IMR-90 (cell line): ENCODE data around the gene C6orf52. TPM values are rescaled to one million over a fixed set of nuclear protein-coding genes. Genes with fewer than 3 reads are reported as not detected.

Experiments
- ATAC-seq: fragments of 200-7000 bp; cut with Tn5 transposase; 2 replicates; pipeline ENCODE4 v1.9.1; 2020; ENCODE audit warnings: low read depth, mild to moderate bottlenecking, moderate library complexity
- Bru-seq: library from RNA; stranded (reverse); fragments of 400-500 nt; gene quantifications from one replicate; lab custom pipeline; 2021; lab: Mats Ljungman, UMichigan
- BruChase-seq, 2 experiments: library from RNA; stranded (reverse); fragments of 400-500 nt; gene quantifications; one replicate each; lab custom pipeline; 2021; lab: Mats Ljungman, UMichigan
- BruUV-seq: library from RNA; stranded (reverse); fragments of 400-500 nt; replicated peaks from 2 replicates; lab custom pipeline; 2021; lab: Mats Ljungman, UMichigan
- CTCF ChIA-PET: fragments of 300-600 bp; formaldehyde crosslinking; extraction: SDS; loops from one replicate; lab custom pipeline; 2021; ENCODE audit warnings: antibody characterized with exemption; lab: Yijun Ruan, JAX
- POLR2A ChIA-PET: fragments of 300-600 bp; sonication (Branson Sonifier 250); formaldehyde crosslinking; loops from one replicate; lab custom pipeline; 2022; ENCODE audit warnings: antibody characterized with exemption; ENCODE audit not compliant: unreplicated experiment; lab: Charles Lee
- DNase-seq: peaks from one replicate; pipeline ENCODE4 v3.0.0; 2013
- H2AFZ ChIP-seq: replicated peaks from 2 replicates; pipeline ENCODE3; 2013; ENCODE audit warnings: low read length, mild to moderate bottlenecking; ENCODE audit not compliant: poor library complexity
- H2AK5ac ChIP-seq: 2 replicates; pipeline ENCODE4 v1.6.1; 2013; ENCODE audit warnings: low read depth, low read length, inconsistent platforms
- H2AK9ac ChIP-seq: replicated peaks from 2 replicates; pipeline ENCODE3; 2013; ENCODE audit warnings: mild to moderate bottlenecking, low read depth, low read length, moderate library complexity; ENCODE audit not compliant: poor library complexity
- H2BK120ac ChIP-seq: 2 replicates; pipeline ENCODE4 v1.6.1; 2013; ENCODE audit warnings: low read depth, low read length, inconsistent platforms
- H2BK15ac ChIP-seq: 3 replicates; pipeline ENCODE4 v1.6.1; 2013; ENCODE audit warnings: low read depth, low read length, inconsistent platforms
- H2BK20ac ChIP-seq: 2 replicates; pipeline ENCODE4 v1.6.1; 2013; ENCODE audit warnings: low read depth, mild to moderate bottlenecking, inconsistent platforms, low read length, moderate library complexity
- H2BK5ac ChIP-seq: 2 replicates; pipeline ENCODE4 v1.6.1; 2013; ENCODE audit warnings: mild to moderate bottlenecking, low read depth, low read length, inconsistent platforms; ENCODE audit not compliant: poor library complexity, severe bottlenecking
- H3K14ac ChIP-seq: replicated peaks from 2 replicates; pipeline ENCODE4 v1.6.1; 2013; ENCODE audit warnings: low read depth, low read length, inconsistent platforms
- H3K18ac ChIP-seq: 2 replicates; pipeline ENCODE4 v1.6.1; 2013; ENCODE audit warnings: low read depth, low read length, control low read depth
- H3K23ac ChIP-seq: 2 replicates; pipeline ENCODE4 v1.6.1; 2013; ENCODE audit warnings: low read depth, low read length, inconsistent platforms
- H3K27ac ChIP-seq: 2 replicates; pipeline ENCODE4 v1.5.1; 2013; ENCODE audit warnings: mild to moderate bottlenecking, control low read depth, low read length; ENCODE audit not compliant: insufficient read depth
- H3K27me3 ChIP-seq: 2 replicates; pipeline ENCODE4 v1.6.1; 2013; ENCODE audit warnings: low read length; ENCODE audit not compliant: control insufficient read depth, insufficient read depth
- H3K36me3 ChIP-seq: 2 replicates; pipeline ENCODE4 v1.6.1; 2013; ENCODE audit warnings: low read length, mixed read lengths; ENCODE audit not compliant: control insufficient read depth, insufficient read depth
- H3K4ac ChIP-seq: 2 replicates; pipeline ENCODE4 v1.6.1; 2013; ENCODE audit warnings: low read depth, low read length, inconsistent platforms
- H3K4me1 ChIP-seq: 2 replicates; pipeline ENCODE4 v1.6.1; 2013; ENCODE audit warnings: low read length, mixed read lengths; ENCODE audit not compliant: control insufficient read depth, insufficient read depth
- H3K4me2 ChIP-seq: 2 replicates; pipeline ENCODE4 v1.6.1; 2013; ENCODE audit warnings: low read depth, mild to moderate bottlenecking, control low read depth, low read length, moderate library complexity
- H3K4me3 ChIP-seq: 2 replicates; pipeline ENCODE4 v1.5.1; 2013; ENCODE audit warnings: low read depth, mild to moderate bottlenecking, control low read depth, low read length, moderate library complexity; ENCODE audit not compliant: insufficient read depth
- H3K56ac ChIP-seq: 2 replicates; pipeline ENCODE4 v1.6.1; 2013; ENCODE audit warnings: low read length, inconsistent platforms; ENCODE audit not compliant: insufficient read depth; ENCODE audit errors: extremely low read depth
- H3K79me1 ChIP-seq, 2 experiments: 2 replicates each; pipeline ENCODE4 v1.6.1; 2013; ENCODE audit warnings: low read length in 2 of 2, inconsistent platforms in 1 of 2, low read depth in 1 of 2
- H3K9ac ChIP-seq: 2 replicates; pipeline ENCODE4 v1.6.1; 2013; ENCODE audit warnings: low read depth, low read length, control low read depth
- H3K9me1 ChIP-seq: 2 replicates; pipeline ENCODE4 v1.6.1; 2013; ENCODE audit warnings: low read length, inconsistent platforms; ENCODE audit not compliant: insufficient read depth
- H3K9me3 ChIP-seq: 2 replicates; pipeline ENCODE4 v1.6.1; 2013; ENCODE audit warnings: low read length; ENCODE audit not compliant: control insufficient read depth, insufficient read depth
- H4K20me1 ChIP-seq: 2 replicates; pipeline ENCODE4 v1.6.1; 2013; ENCODE audit warnings: low read length, inconsistent platforms; ENCODE audit not compliant: insufficient read depth
- H4K5ac ChIP-seq: 2 replicates; pipeline ENCODE4 v1.6.1; 2013; ENCODE audit warnings: mild to moderate bottlenecking, low read depth, low read length, control low read depth
- H4K8ac ChIP-seq, 2 experiments: 2 replicates each; pipeline ENCODE4 v1.6.1; 2013; ENCODE audit warnings: low read depth in 2 of 2, low read length in 2 of 2, control low read depth in 1 of 2, inconsistent platforms in 1 of 2
- H4K91ac ChIP-seq: 2 replicates; pipeline ENCODE4 v1.6.1; 2013; ENCODE audit warnings: low read depth, low read length, inconsistent platforms; ENCODE audit not compliant: insufficient read depth
- BHLHE40 ChIP-seq: fragments of 150-350 bp; IDR thresholded peaks from 2 replicates; pipeline ENCODE4 v1.6.1; 2016; ENCODE audit warnings: mild to moderate bottlenecking, low read depth, low read length
- CEBPB ChIP-seq: IDR thresholded peaks from 2 replicates; pipeline ENCODE4 v1.6.1; 2012; ENCODE audit warnings: low read depth, low read length, improper control_type of control experiment
- CHD1 ChIP-seq: IDR thresholded peaks from 2 replicates; pipeline ENCODE4 v1.6.1; 2012; ENCODE audit warnings: low read depth, low read length, improper control_type of control experiment
- MAZ ChIP-seq: IDR thresholded peaks from 2 replicates; pipeline ENCODE4 v1.6.1; 2012; ENCODE audit warnings: low read depth, mild to moderate bottlenecking, low read length, improper control_type of control experiment, moderate library complexity, borderline replicate concordance
- MXI1 ChIP-seq: IDR thresholded peaks from 2 replicates; pipeline ENCODE4 v1.6.1; 2012; ENCODE audit warnings: low read depth, mild to moderate bottlenecking, low read length, moderate library complexity, borderline replicate concordance
- POLR2A ChIP-seq: IDR thresholded peaks from 2 replicates; pipeline ENCODE4 v1.6.1; 2012; ENCODE audit warnings: mild to moderate bottlenecking, low read depth, low read length
- RAD21 ChIP-seq: IDR thresholded peaks from 2 replicates; pipeline ENCODE4 v1.6.1; 2012; ENCODE audit warnings: low read length, improper control_type of control experiment
- RCOR1 ChIP-seq: IDR thresholded peaks from 2 replicates; pipeline ENCODE4 v1.6.1; 2012; ENCODE audit warnings: mild to moderate bottlenecking, low read length, improper control_type of control experiment; ENCODE audit not compliant: insufficient replicate concordance
- RFX5 ChIP-seq: IDR thresholded peaks from 2 replicates; pipeline ENCODE4 v1.8.0; 2012; ENCODE audit warnings: low read depth, mild to moderate bottlenecking, low read length, moderate library complexity
- SMC3 ChIP-seq: fragments of 150-350 bp; IDR thresholded peaks from 2 replicates; pipeline ENCODE4 v1.6.1; 2016; ENCODE audit warnings: low read depth, mild to moderate bottlenecking, antibody characterized with exemption, low read length, moderate library complexity
- WGBS, 2 experiments: methylation state at CpG; one replicate each; pipeline versions ENCODE4 v1.1.5 to v1.1.7; 2013; ENCODE audit warnings: missing lambda C conversion rate in 2 of 2; ENCODE audit not compliant: insufficient read length in 1 of 2; ENCODE audit errors: extremely low coverage in 2 of 2; 5-methylcytosine and 5-hydroxymethylcytosine counted together
- dilution Hi-C: fragments of 300-500 bp; cut with HindIII; formaldehyde crosslinking; loops from one replicate; pipeline ENCODE4 v1.14.3; 2018; ENCODE audit warnings: low sequenced_read_pairs; ENCODE audit not compliant: unreplicated experiment
- in situ Hi-C: fragments of 300-500 bp; cut with MboI; formaldehyde crosslinking; loops from 3 replicates; pipeline ENCODE4 v1.14.3; 2019; ENCODE audit warnings: low sequenced_read_pairs, inconsistent platforms, mixed read lengths
- intact Hi-C: fragments of 100-400 bp; cut with micrococcal nuclease; formaldehyde crosslinking; loops from 2 replicates; pipeline ENCODE4 v1.10.0; 2022
- long read RNA-seq: library from polyadenylated mRNA; unstranded; transcript quantifications from one replicate; pipeline ENCODE4 v2.0.0, GENCODE V29; 2021; ENCODE audit not compliant: unreplicated experiment
- polyA plus RNA-seq, 3 experiments: library from polyadenylated mRNA; depleted of rRNA; stranded (reverse); fragments of >200 nt; gene quantifications; 2 replicates each; pipeline ENCODE4 v1.2.3, GENCODE V29; 2012; ENCODE audit warnings: low replicate concordance in 1 of 3
- total RNA-seq: library from RNA; depleted of rRNA; stranded (reverse); fragments of >200 nt; gene quantifications from 2 replicates; pipeline ENCODE4 v1.2.3, GENCODE V29; 2012; rRNA removed
- TF ChIP-seq, protein P1 (sequence below): fragments of 150-350 bp; IDR thresholded peaks from 2 replicates; pipeline ENCODE4 v1.6.1; 2017; ENCODE audit warnings: mild to moderate bottlenecking, antibody characterized with exemption, low read length, low read depth
- TF ChIP-seq, protein P2 (sequence below): fragments of 150-350 bp; IDR thresholded peaks from 2 replicates; pipeline ENCODE4 v1.6.1; 2016; ENCODE audit warnings: low read depth, mild to moderate bottlenecking, low read length, moderate library complexity, borderline replicate concordance

The C6orf52 gene
- total RNA-seq = not detected in 2 replicates
- 0.31 TPM in 1 of 2 replicates, not detected in the other for polyA plus RNA-seq (2012; rRNA removed)
- polyA plus RNA-seq (2012; cell fraction: cytosol; rRNA removed) = 0.47 TPM in 1 of 2 replicates, not detected in the other
- polyA plus RNA-seq (2012; cell fraction: nucleus; rRNA removed; ENCODE audit: low replicate concordance) = 0.40 TPM in 1 of 2 replicates, not detected in the other
- Bru-seq, nascent RNA = percentile 32 among the genes with signal in this experiment
- percentile 30 among the genes with signal in this experiment for BruChase-seq, experiment 1, labeled RNA remaining after a 6-hour chase
- BruChase-seq, experiment 2, labeled RNA remaining after a 2-hour chase = percentile 28 among the genes with signal in this experiment
- long read RNA-seq = 0 reads

DNA sequence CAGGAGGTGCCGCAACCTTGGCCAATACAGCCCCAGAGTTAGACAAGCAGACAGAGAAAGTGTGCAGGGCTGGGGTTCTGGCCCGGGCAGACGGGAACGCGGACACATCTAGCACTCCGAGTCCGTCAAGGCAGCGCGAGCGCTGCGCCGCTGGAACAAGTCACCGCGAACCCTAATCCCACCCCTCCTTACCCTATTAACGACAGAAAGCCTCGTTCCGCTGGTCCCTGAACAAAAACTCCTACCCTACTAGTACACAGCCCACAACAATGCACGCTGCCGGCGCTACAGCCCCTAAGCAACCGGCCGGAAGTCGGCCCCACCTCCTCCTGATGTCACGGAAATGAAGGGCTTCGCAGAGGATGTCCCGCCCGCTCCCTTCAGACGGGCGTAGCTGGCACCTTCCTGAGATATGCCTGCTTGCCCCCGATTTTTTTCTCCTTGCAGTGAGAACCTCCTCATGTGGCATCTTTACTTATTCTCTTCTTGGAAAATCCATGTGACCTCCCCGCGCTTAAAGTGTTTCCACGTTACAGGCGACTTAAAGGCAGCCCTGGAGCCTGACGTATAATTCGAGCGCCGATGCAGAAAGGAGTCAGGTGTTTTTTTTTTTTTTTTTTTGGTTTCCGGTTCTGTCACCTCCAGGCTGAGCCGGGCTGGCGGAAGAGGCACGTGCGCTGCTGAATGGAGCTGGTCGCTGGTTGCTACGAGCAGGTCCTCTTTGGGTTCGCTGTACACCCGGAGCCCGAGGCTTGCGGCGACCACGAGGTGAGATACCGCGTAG, at the start of gene C6orf52, which contains the start of gene PAK1IP1:
Gene C6orf52, minus strand, starts transcription at position 315 of the 784 bp plus-strand sequence. CDS start 7,066 bp downstream, outside the sequence.
Gene PAK1IP1, plus strand, starts transcription at position 671 of the 784 bp plus-strand sequence. Its CDS starts 14 bp downstream, at position 685.
- dilution Hi-C loops = no loop called here
- Histone ChIP-seq H2BK5ac (peak within 1 kb of the TSS; percentile 89), H2BK15ac (peak within 1 kb of the TSS; percentile 92; the same call in 2 of the 3 replicates), H3K4me3 (peak within 1 kb of the TSS; percentile 82), H3K14ac (peak within 1 kb of the TSS; percentile 99), H4K91ac (peak within 1 kb of the TSS; percentile 97), H2AK9ac (peak within 1 kb of the TSS; percentile 88), H3K9me3 (no peaks in the 10 kb centered on the region), H3K4ac (peak within 1 kb of the TSS; percentile 91), H3K23ac (peak within 1 kb of the TSS; percentile 89), H3K9ac (peak within 1 kb of the TSS; percentile 90), H3K27me3 (no peaks in the 10 kb centered on the region), H2AK5ac (peak within 1 kb of the TSS; percentile 44), H3K36me3 (peaks cover 4% of the 10 kb centered on the region), H3K9me1 (peaks cover 3% of the 10 kb centered on the region; the same call in 1 of the 2 replicates), H3K56ac (peak within 1 kb of the TSS; percentile 99), H3K4me2 (peak within 1 kb of the TSS; percentile 99), H3K18ac (peak within 1 kb of the TSS; percentile 73), H4K20me1 (no peaks in the 10 kb centered on the region), H2BK20ac (peak within 1 kb of the TSS; percentile 63; the same call in 1 of the 2 replicates), H4K5ac (peak within 1 kb of the TSS; percentile 72), H2AFZ (peak within 1 kb of the TSS; percentile 95), H2BK120ac (peak within 1 kb of the TSS; percentile 93), H3K4me1 (peaks cover 2% of the 10 kb centered on the region; the same call in 1 of the 2 replicates), H4K8ac (peak within 1 kb of the TSS; percentile 48 to 97), H3K79me1 (peaks cover 25 to 36% of the 10 kb centered on the region in 2 experiments), H3K27ac (peak within 1 kb of the TSS; percentile 86)
- DNase-seq (peak; percentile 91), ATAC-seq (peak; percentile 99)
- in situ Hi-C loops = no loop called here
- POLR2A ChIA-PET = interaction anchor here (1.0 kb wide), 1 partner anchor 216 kb away, joined by 11 read pairs; no protein-coding TSS in a partner anchor
- TF ChIP-seq BHLHE40 (peak; percentile 99), RAD21 (no peak; the same call in 1 of the 2 replicates), CEBPB (no peak), CHD1 (no peak), RFX5 (no peak), RCOR1 (no peak), MXI1 (peak; percentile 99), MAZ (0 out of 2 replicates have a peak, but pooled peaks have one; percentile 55), POLR2A (peak; percentile 90), SMC3 (peak; percentile 21; the same call in 1 of the 2 replicates)
- TF ChIP-seq, protein P1, sequence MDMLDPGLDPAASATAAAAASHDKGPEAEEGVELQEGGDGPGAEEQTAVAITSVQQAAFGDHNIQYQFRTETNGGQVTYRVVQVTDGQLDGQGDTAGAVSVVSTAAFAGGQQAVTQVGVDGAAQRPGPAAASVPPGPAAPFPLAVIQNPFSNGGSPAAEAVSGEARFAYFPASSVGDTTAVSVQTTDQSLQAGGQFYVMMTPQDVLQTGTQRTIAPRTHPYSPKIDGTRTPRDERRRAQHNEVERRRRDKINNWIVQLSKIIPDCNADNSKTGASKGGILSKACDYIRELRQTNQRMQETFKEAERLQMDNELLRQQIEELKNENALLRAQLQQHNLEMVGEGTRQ = peak; percentile 87
- TF ChIP-seq, protein P2, sequence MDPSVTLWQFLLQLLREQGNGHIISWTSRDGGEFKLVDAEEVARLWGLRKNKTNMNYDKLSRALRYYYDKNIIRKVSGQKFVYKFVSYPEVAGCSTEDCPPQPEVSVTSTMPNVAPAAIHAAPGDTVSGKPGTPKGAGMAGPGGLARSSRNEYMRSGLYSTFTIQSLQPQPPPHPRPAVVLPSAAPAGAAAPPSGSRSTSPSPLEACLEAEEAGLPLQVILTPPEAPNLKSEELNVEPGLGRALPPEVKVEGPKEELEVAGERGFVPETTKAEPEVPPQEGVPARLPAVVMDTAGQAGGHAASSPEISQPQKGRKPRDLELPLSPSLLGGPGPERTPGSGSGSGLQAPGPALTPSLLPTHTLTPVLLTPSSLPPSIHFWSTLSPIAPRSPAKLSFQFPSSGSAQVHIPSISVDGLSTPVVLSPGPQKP = no peak
- intact Hi-C loops = loop anchor here (1.0 to 5.0 kb wide), 7 partner anchors 29 to 216 kb away; partner anchors contain the start of gene TMEM14C
- BruUV-seq = TSS peak; percentile 85
- CTCF ChIA-PET = interaction anchor here (0.7 to 0.9 kb wide), 2 partner anchors 18 to 166 kb away, joined by 3 read pairs; no protein-coding TSS in a partner anchor
- WGBS, 2 experiments = 0% methylated on average over 17 of the region's 53 CpGs; no CpG with 5 or more reads in 1 of the 2 experiments
